Measurements from ENCODE around the gene B3GALT5. TPM values are rescaled to one million over a fixed set of nuclear protein-coding genes. Genes with fewer than 3 reads are reported as not detected.

Gene B3GALT5
- total RNA-seq, 2 donors from 2014 or later = not detected

DNA sequence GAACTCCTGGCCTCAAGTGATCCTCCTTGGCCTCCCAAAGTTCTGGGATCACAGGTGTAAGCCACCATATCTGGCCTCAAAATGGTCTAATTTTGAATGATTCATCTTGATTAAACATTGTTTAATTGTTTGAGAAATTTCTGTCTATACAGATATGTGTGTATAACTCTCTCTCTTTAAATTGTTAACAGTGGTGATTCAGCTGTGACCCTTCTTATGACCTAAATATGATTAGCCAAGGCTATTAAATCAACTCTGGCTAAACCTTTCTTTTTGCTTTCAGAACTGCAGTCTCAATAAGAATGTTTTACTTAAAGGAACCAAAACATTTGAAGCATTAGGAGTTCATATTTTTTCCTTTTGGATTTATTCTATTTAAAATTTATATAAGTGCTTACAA, 19.2 kb upstream of the B3GALT5 start:
- H3K27ac Mint-ChIP-seq = no peak overlapping the region
- ATAC-seq = no peak
- H3K36me3 Mint-ChIP-seq = no peaks in the 10 kb centered on the region
- no peaks in the 10 kb centered on the region for H3K4me1 Mint-ChIP-seq (ENCODE audit: low read depth in 2 of 2)
- H3K9me3 Mint-ChIP-seq = peaks cover 4% of the 10 kb centered on the region
- H3K27me3 Mint-ChIP-seq = peaks cover 5 to 6% of the 10 kb centered on the region in 2 donors
- no peak for DNase-seq (ENCODE audit: low spot score)
- H3K4me3 Mint-ChIP-seq = no peak overlapping the region

DNA sequence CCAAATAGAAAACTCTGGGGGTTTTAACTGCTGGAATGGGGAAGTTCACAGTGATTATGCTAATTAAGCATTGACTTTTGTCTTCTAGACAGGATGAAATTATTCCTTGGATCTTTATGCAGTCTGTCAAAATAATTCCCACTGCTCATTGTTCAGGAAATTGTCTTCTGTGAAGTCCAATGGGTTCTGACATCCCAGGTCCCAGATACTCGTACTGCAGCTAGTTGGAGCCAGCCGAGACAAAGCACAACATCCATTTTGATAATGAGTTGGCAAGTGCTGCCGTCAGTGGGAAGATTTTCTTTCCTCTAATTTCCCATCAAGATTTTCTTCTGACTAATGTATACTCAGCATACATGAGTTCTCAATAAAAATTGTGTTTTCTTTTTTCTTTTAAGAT, 17.3 kb upstream of the B3GALT5 start:
- H3K4me1 Mint-ChIP-seq (ENCODE audit: low read depth in 2 of 2) = no peaks in the 10 kb centered on the region
- no peak overlapping the region for H3K4me3 Mint-ChIP-seq
- no peaks in the 10 kb centered on the region for H3K27me3 Mint-ChIP-seq
- no peaks in the 10 kb centered on the region for H3K9me3 Mint-ChIP-seq
- no peaks in the 10 kb centered on the region for H3K36me3 Mint-ChIP-seq
- no peak for ATAC-seq
- H3K27ac Mint-ChIP-seq = no peak overlapping the region
- no peak for DNase-seq (ENCODE audit: low spot score)

DNA sequence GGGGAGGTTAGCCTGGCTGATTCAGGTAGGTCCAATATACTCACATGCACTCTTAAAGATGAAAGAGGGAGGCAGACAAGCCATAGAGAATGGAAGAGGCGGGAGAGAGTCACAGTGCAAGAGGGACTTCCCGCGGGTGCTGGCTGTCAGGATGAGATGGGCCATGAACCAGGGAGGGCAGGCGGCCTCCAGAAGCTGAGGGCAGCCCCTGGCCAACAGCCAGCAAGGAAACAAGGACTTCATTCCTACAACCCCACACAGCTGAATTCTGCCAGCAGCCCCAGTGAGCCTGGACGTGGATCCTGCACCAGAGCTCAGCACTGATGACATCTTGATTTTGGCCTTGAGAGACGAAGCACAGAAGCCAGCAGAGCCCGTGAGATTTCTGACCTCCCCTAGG, 15.1 kb upstream of the B3GALT5 start:
- H3K4me1 Mint-ChIP-seq (ENCODE audit: low read depth in 2 of 2) = no peaks in the 10 kb centered on the region
- no peak for DNase-seq (ENCODE audit: low spot score)
- no peaks in the 10 kb centered on the region for H3K9me3 Mint-ChIP-seq
- no peak overlapping the region for H3K4me3 Mint-ChIP-seq
- no peak for ATAC-seq
- H3K27me3 Mint-ChIP-seq = peaks cover 0 to 3% of the 10 kb centered on the region in 2 donors
- no peaks in the 10 kb centered on the region for H3K36me3 Mint-ChIP-seq
- H3K27ac Mint-ChIP-seq = no peak overlapping the region

DNA sequence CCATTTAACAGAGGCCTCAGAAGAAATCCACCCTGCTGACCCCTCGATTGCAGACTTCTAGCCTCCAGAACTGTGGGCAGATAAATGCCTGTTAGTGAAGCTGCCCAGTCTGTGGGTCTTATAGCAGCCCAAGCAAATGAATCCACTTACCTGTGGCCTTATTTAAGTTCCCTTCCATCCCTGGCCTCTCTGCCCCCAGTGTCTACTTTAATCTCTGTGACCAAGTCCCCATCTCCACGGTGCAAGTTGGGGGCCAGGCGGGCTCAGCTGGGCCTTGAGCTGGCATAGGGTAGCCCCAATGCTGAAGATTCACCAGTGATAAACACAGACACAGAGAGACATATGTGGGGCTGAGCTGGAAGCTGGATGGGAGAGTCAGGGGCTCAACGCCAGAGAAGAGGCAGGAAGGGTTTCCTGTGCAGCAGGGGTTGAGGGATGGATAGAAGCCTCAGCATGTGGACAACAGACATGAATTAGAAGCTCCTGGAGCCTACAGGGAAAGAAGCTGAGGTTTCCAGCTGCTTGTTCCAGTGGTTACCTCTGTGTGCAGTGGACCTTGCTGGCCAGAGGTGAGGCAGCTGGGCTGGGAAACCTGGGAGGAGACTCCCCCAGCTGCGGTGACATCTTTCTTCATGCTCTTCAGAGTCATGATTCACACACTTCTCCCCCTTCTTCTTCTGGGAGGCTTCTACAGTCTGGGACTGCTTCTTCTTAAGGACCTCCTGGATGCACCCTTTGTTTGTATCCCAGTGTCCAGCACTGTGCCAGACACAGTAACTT, 13.4 kb upstream of the B3GALT5 start:
- no peaks in the 10 kb centered on the region for H3K36me3 Mint-ChIP-seq
- H3K27ac Mint-ChIP-seq = no peak overlapping the region
- peak in 1 of 2 donors; percentile 16 for ATAC-seq
- peaks cover 0 to 3% of the 10 kb centered on the region in 2 donors for H3K27me3 Mint-ChIP-seq
- no peaks in the 10 kb centered on the region for H3K9me3 Mint-ChIP-seq
- no peak overlapping the region for H3K4me3 Mint-ChIP-seq
- H3K4me1 Mint-ChIP-seq (ENCODE audit: low read depth in 2 of 2) = no peaks in the 10 kb centered on the region
- DNase-seq (ENCODE audit: low spot score) = no peak

DNA sequence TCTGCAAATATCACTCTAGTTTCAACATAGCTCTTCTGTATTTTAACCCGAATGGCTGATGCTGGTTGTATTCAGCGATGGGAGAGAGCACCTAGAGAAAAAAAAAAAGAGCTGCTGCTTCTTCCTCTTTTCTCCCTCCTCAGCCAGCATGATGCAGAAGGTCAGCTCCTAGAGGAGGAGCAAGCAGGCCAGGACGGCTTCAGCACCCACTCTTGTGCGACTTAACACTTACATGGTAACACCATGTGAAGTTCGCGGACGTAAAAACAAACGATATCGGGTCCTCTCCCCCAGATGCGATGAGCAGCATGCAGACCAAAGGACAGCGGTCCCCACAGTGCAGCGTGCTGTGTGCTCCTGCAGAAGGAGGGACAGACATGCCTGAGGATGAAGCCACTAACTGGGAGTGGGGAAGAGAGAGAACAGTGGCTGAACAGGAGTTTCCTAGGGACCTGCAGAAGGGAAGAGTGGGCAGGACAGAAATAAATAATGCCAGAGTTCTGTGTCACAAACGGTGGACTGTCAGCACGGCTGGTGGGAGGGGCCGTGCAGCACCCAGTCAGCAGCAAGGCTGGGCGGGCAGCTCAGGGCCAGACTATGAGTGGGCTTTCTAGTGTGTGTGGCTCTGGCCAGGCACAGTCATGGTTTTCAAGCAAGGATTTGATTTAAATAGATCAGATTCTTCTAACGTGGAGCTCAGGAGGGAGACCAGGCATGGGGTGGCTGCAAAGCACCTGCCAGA, 11.4 kb upstream of the B3GALT5 start:
- H3K27me3 Mint-ChIP-seq = peaks cover 0 to 3% of the 10 kb centered on the region in 2 donors
- H3K4me1 Mint-ChIP-seq (ENCODE audit: low read depth in 2 of 2) = no peaks in the 10 kb centered on the region
- H3K4me3 Mint-ChIP-seq = no peak overlapping the region
- H3K27ac Mint-ChIP-seq = no peak overlapping the region
- ATAC-seq (peak in 1 of 2 donors; percentile 20), DNase-seq (ENCODE audit: low spot score) (no peak)
- no peaks in the 10 kb centered on the region for H3K9me3 Mint-ChIP-seq
- no peaks in the 10 kb centered on the region for H3K36me3 Mint-ChIP-seq

DNA sequence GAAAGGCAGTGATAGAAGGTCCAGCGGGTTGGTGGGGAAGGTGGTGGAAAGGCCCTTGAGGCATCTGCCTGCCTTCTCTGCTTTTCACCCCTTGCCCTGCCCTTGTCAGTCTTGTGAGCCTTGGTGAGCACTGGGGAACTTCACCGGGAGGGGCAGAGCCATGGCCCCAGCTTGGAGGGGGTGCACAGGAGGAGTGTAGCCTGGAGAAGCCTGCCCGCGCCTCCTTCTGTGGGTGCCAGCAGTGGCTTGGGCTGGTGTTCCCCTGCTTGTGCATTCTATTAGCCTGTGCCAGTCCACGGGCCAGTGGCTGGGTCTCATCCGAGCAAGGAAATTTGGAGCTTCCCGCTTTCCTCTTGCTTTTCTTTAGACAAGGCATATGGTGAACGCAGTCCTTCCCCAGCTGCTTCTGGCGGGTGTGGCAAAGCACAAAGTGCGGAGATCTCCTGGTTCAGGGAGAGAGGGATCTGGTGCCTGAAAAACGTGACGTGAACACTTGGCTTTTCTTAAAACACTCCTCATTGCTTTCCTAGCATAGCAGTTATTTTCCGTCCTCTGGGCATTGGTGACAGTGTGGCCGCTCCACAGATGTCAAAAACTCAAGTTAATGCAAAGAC, 10.6 kb upstream of the B3GALT5 start:
- ATAC-seq (peak in 1 of 2 donors; percentile 20), DNase-seq (ENCODE audit: low spot score) (no peak)
- no peaks in the 10 kb centered on the region for H3K9me3 Mint-ChIP-seq
- no peaks in the 10 kb centered on the region for H3K4me1 Mint-ChIP-seq (ENCODE audit: low read depth in 2 of 2)
- H3K36me3 Mint-ChIP-seq = no peaks in the 10 kb centered on the region
- no peak overlapping the region for H3K4me3 Mint-ChIP-seq
- no peak overlapping the region for H3K27ac Mint-ChIP-seq
- H3K27me3 Mint-ChIP-seq = peaks cover 0 to 3% of the 10 kb centered on the region in 2 donors

DNA sequence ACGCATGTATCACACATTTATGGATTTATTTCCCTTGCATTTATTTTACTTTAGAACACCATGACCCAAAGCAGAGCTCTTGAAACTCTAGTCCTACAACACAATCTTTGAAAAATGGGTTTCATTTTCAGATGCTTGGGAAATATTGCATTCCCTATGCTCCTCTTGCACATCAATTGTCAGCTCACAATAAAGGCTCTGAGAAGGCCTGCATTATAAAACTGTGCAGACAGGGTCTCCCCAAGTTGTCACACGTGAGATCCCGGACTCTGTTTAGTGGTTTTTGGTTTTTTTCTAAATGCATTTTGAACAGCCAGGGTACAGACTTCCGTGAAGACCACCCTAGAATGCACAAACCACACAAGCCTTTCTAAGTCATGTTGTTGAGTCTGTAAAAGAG, 9.9 kb upstream of the B3GALT5 start:
- no peak overlapping the region for H3K4me3 Mint-ChIP-seq
- H3K36me3 Mint-ChIP-seq = no peaks in the 10 kb centered on the region
- no peak for ATAC-seq
- H3K27me3 Mint-ChIP-seq = peaks cover 0 to 3% of the 10 kb centered on the region in 2 donors
- DNase-seq (ENCODE audit: low spot score) = no peak
- no peaks in the 10 kb centered on the region for H3K4me1 Mint-ChIP-seq (ENCODE audit: low read depth in 2 of 2)
- no peak overlapping the region for H3K27ac Mint-ChIP-seq
- H3K9me3 Mint-ChIP-seq = no peaks in the 10 kb centered on the region

DNA sequence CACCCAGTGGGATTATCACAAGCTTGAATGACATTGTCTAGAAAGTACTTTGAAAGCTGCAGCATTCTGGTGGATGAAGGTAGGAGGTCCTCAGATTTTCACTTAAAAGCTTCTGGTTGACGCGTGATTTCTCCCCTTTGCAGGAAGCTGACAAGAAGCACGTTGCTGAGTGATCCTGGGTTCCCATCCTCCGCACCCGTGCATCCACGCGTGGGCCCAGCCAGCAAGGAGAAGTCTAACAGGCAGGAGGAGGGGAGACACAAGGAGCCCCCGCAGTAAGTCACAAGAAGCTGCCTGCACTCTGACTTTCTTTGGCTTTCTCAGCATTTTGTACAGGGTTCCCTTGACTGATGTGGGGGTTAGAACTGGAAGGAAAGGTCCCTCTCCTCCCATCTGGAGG, 7.8 kb upstream of the B3GALT5 start:
- Mint-ChIP-seq H3K4me3 (no peak overlapping the region), H3K36me3 (no peaks in the 10 kb centered on the region), H3K4me1 (ENCODE audit: low read depth in 2 of 2) (no peaks in the 10 kb centered on the region), H3K27me3 (peaks cover 0 to 3% of the 10 kb centered on the region in 2 donors), H3K27ac (no peak overlapping the region), H3K9me3 (no peaks in the 10 kb centered on the region)
- ATAC-seq = no peak
- DNase-seq (ENCODE audit: low spot score) = no peak

DNA sequence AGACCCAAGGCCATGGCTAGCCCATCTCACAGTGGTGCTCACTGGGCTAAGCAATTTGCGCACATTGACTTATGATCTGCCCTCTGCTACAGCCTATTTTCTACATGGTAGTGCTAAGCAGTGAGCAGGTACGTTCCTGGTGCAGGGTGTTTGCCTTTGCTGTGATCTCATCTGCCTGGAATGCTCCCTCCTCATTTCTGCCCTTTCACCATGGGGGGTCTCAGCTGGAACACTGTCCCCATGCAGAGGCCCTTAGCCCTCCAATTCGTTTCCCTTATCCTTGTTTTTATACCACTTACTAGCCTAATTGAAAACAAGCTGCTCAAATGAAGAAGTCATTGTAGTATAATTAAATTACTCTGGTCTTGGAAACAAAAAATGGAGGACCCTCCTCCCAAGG, 2.0 kb upstream of the B3GALT5 start:
- Mint-ChIP-seq H3K27me3 (peaks cover 22 to 23% of the 10 kb centered on the region in 2 donors), H3K4me1 (ENCODE audit: low read depth in 2 of 2) (no peaks in the 10 kb centered on the region), H3K27ac (no peak overlapping the region), H3K36me3 (no peaks in the 10 kb centered on the region), H3K9me3 (no peaks in the 10 kb centered on the region), H3K4me3 (no peak overlapping the region)
- DNase-seq (ENCODE audit: low spot score) (no peak), ATAC-seq (no peak)

DNA sequence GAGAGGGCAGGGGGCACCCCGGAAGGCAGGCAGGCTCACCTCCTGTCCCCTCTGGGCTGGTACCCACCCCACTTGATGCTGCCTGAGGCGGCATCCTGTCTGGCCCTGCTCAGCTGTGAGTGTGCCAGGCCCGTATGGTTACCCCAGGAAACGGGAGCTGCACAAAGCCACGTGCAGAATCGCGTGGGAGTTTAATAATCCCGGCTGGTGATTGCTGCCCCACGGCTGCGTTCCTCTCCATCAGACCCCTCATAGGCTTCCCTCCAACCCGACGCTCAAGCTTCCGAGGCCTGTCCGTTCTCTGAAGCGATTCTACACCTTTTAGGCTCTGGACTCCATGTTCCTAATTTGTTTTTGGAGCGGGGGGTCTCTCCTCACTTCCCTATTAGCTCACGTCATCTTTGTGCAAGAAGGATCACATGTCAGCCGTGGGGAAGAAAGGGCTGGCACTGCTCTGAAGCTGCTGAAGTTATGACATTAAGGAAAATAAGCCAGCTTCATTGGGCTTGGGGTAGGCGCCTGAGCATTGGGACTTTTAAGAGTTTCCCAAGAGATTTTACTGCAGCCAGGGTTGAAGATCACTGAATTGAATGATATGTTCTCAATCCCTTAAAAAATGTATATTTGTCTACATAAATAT, 1.1 kb upstream of the B3GALT5 start:
- Mint-ChIP-seq H3K4me3 (no peak overlapping the region), H3K9me3 (no peaks in the 10 kb centered on the region), H3K4me1 (ENCODE audit: low read depth in 2 of 2) (no peaks in the 10 kb centered on the region), H3K36me3 (no peaks in the 10 kb centered on the region), H3K27me3 (peaks cover 27 to 30% of the 10 kb centered on the region in 2 donors), H3K27ac (no peak overlapping the region)
- ATAC-seq (no peak), DNase-seq (ENCODE audit: low spot score) (no peak)

DNA sequence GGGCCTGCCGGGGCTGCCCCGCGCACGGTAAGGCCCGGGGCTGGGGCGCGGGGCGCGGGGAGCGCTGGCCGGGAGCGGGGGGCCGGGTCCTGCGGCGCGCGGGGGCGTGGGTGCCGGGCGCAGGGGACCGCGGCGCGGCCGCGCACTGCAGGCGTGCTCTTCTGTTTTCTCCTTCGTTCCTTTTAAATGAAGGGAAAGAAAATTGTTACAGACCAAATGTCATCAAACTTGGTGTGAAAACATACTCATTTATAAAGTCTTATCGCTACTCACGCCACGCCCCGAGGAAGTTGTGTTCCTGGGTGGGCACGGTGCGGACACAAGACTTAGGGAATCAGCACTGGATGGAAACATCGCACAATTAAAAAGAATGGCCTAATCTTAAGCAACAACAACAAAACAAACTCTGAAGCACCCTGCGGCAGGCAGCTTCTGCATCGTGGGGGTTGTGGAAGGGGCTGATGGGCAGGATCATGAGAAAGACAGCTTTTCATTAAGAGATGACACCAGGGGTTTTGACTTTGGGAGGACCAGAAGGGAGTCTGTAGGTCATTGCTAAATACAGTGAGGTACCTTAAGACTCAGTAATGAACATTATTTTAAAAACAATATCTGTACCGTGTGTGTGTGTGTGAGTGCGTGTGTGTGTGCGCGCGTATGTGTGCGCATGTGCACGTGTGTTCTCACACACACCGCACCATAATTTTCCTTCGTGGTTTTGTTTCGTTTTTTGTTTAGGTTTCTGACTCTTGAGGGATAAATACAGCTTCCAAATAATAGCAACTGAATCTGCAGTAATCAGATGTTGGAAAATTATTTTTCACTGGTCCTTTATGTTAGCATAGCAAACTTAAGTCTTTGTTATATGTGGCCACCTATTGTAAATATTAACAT, 548 bp downstream of the B3GALT5 start:
- ATAC-seq (no peak), DNase-seq (ENCODE audit: low spot score) (no peak)
- no peaks in the 10 kb centered on the region for H3K9me3 Mint-ChIP-seq
- H3K36me3 Mint-ChIP-seq = no peaks in the 10 kb centered on the region
- no peak overlapping the region for H3K27ac Mint-ChIP-seq
- no peaks in the 10 kb centered on the region for H3K4me1 Mint-ChIP-seq (ENCODE audit: low read depth in 2 of 2)
- H3K4me3 Mint-ChIP-seq = no peak overlapping the region
- H3K27me3 Mint-ChIP-seq = peaks cover 27 to 37% of the 10 kb centered on the region in 2 donors

DNA sequence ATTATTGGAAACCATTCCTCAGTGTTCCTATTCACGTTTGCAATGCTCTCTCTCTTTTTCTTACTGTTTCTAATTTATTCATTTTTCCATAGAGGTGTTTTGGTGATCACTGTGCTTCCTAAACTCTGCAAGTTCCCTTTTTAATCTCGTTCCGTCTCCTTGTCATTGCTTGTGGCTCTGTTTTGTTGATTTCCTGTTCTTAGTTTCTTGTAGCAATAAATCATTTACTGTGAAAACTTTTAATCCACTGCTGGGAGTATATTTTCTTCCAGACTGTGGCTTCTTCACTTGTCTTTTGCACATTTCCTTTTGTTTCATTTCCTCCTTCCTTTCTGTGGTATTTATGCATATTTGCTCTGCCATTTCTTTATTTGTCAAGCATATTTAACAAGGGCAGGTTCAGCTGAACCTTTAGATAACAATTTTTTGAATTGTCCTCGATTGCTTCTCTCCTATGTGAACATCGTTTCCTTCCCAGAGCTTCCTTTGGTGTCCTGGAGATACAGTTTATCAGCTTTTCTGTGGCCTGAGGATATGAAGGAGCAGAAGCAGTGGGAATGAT, 3.6 kb downstream of the B3GALT5 start:
- H3K9me3 Mint-ChIP-seq = no peaks in the 10 kb centered on the region
- H3K36me3 Mint-ChIP-seq = no peaks in the 10 kb centered on the region
- DNase-seq (ENCODE audit: low spot score) = no peak
- H3K4me3 Mint-ChIP-seq = no peak overlapping the region
- no peak overlapping the region for H3K27ac Mint-ChIP-seq
- H3K27me3 Mint-ChIP-seq = peaks cover 25 to 37% of the 10 kb centered on the region in 2 donors
- no peaks in the 10 kb centered on the region for H3K4me1 Mint-ChIP-seq (ENCODE audit: low read depth in 2 of 2)
- ATAC-seq = no peak

DNA sequence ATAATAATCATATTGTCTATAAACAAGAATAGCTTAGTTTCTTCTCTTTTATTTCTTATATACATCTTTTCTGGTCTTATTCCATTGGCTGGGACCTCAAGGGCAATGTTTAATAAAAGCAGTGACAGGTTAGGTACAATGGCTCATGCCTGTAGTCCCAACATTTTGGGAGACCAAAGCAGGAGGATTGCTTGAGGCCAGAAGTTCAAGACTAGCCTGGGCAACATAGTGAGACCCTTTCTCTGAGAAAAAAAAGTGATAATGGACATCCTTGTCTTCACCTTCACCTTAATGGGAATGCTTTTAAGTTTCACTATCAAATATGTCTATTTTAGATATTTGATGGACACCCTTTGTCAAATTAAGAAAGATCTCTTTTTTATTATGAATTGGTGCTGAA, 8.1 kb downstream of the B3GALT5 start:
- ATAC-seq (no peak), DNase-seq (ENCODE audit: low spot score) (no peak)
- Mint-ChIP-seq H3K4me3 (no peak overlapping the region), H3K9me3 (peaks cover 5% of the 10 kb centered on the region), H3K4me1 (ENCODE audit: low read depth in 2 of 2) (no peaks in the 10 kb centered on the region), H3K36me3 (peaks cover 4% of the 10 kb centered on the region), H3K27ac (no peak overlapping the region), H3K27me3 (peaks cover 11 to 22% of the 10 kb centered on the region in 2 donors)
